Cardiac fibroblast (primary cell): ENCODE measurements around the gene KLHL34.

Experiments
- DNase-seq, 2 donors: peaks; one replicate each; pipeline versions ENCODE4 v3.0.0 to v3.0.0-alpha.2; 2010; ENCODE audit warnings: low read depth in 2 of 2
- H3K4me3 ChIP-seq, 2 donors: replicated peaks in 1 of 2; 1 replicate in 1 of 2; 2 replicates in 1 of 2; pipeline ENCODE4 v1.5.1; 2011; ENCODE audit warnings: low read depth in 2 of 2, low read length in 2 of 2, mild to moderate bottlenecking in 2 of 2, moderate library complexity in 1 of 2
- TF ChIP-seq, protein P1 (sequence below): IDR thresholded peaks from one replicate; pipeline ENCODE4 v1.5.1; 2011; ENCODE audit warnings: low read depth, mild to moderate bottlenecking, low read length, inconsistent platforms

KLHL34 gene

DNA sequence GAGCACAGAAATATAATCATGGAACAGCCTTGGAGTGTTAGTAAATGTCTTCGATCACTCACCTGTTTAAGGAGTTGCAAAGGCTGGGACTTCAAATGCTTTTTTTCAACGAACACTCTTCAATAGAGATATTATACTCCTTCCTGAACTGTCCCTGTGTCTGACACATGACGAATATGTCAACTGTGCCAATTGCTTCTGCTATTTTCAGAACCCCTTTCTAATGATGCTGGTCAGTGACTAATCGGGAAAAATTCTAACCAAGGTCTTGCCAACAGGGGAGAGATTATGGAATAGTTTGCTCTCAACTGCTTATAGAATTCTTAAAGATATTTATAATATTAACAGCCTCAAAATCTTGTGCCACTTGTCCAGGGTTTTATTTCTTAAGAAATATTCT, 8.5 kb upstream of the KLHL34 start:
- TF ChIP-seq, protein P1, sequence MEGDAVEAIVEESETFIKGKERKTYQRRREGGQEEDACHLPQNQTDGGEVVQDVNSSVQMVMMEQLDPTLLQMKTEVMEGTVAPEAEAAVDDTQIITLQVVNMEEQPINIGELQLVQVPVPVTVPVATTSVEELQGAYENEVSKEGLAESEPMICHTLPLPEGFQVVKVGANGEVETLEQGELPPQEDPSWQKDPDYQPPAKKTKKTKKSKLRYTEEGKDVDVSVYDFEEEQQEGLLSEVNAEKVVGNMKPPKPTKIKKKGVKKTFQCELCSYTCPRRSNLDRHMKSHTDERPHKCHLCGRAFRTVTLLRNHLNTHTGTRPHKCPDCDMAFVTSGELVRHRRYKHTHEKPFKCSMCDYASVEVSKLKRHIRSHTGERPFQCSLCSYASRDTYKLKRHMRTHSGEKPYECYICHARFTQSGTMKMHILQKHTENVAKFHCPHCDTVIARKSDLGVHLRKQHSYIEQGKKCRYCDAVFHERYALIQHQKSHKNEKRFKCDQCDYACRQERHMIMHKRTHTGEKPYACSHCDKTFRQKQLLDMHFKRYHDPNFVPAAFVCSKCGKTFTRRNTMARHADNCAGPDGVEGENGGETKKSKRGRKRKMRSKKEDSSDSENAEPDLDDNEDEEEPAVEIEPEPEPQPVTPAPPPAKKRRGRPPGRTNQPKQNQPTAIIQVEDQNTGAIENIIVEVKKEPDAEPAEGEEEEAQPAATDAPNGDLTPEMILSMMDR: no peak
- DNase-seq: peak in 1 of 2 donors; percentile 3
- H3K4me3 ChIP-seq: no peak overlapping the region

DNA sequence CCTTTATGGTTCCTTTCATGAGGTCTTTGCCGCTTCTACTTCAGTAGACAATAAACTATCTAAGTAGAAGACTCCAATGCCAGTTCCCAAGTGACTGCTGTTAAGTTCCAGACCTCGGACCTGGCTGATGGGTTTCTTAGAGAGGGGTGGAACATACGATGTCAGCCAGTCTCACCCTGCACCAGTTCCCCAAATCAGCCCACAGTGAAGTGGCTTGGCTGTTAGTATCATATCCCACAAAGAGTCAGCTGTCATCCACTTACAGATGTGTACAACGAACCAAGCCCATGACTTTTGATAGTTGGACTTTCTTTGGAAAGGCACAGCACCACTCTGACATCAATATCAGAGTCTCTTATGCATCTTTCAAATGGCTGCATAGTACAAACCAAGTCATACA, 8.1 kb upstream of the KLHL34 start:
- H3K4me3 ChIP-seq: no peak overlapping the region
- TF ChIP-seq, protein P1: no peak
- no peak for DNase-seq

DNA sequence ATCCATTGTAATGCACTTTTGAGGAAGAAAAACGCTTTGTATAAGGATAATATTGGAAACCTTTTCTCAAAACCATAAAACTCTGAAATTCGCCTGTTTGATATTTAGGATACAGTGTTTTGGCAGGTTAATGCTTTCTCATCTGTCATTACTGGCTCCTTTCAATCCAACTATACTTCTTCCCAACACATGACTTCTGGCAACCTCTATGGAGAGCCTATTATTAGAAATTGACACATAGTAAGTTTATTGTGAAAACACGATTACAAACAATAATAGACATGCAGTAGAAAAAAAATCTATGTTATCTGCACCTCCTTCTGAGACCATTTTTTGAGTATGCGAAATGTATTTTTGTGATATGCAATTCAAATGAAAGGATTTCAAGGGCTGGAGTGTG, 4.6 kb upstream of the KLHL34 start:
- no peak for DNase-seq
- no peak overlapping the region for H3K4me3 ChIP-seq
- TF ChIP-seq, protein P1: no peak

DNA sequence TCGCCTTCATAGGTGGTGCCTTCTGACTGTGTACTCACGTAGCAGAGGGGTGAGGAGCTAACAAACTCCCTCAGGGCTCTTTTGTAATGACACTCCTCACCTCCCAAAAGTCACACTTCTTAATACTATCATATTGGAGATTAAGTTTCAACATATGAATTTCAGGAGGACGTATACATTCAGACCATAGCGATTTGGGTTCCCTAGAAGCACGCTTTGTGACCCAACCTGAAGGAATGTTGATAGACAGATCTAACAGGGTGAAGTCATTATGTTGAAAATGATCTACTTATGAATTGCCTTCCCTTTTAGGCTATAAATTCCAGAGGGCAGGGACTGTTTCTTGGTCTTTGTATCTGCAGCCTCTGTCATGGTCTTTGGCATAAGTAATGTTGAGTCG, 3.2 kb upstream of the KLHL34 start:
- H3K4me3 ChIP-seq: no peak overlapping the region
- DNase-seq: no peak
- TF ChIP-seq, protein P1: no peak

DNA sequence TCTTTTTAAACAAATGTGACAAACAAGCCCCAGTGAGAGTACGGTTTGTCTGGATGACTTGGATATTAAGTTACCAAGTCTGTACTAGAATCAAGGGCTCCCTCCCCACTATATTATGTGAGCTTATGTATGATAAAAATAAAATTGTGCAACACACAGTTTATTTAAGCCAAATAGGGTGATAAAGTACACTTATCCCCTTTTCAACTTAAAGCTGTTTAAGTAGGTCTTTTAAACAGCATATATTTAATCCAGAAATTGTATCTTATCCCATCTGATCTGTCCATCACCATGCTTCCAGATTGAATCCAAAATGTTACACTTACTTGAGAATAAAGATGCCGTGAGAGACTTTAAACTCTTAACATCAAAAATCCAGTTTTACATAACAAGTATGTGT, 2.0 kb upstream of the KLHL34 start:
- DNase-seq: no peak
- TF ChIP-seq, protein P1: no peak
- H3K4me3 ChIP-seq: no peak overlapping the region

DNA sequence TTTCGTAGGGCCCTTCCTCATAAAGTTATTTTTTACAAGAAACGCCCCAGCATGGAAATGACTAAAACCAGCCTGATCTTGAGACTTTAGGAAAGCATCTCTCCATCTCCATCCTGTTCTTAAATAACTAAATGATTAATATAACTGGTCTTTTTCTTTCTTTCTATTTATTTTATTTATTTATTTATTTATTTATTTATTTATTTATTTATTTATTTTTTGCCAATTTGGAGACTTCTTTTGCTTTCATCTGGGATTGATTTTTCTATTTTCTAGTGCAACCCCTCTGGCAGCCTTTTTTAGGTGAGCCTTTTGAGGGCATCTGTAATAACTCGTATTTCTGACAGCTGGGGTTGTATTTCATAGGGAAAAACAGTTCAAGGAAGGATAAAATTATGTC, 1.2 kb upstream of the KLHL34 start:
- TF ChIP-seq, protein P1: no peak
- no peak overlapping the region for H3K4me3 ChIP-seq
- no peak for DNase-seq

DNA sequence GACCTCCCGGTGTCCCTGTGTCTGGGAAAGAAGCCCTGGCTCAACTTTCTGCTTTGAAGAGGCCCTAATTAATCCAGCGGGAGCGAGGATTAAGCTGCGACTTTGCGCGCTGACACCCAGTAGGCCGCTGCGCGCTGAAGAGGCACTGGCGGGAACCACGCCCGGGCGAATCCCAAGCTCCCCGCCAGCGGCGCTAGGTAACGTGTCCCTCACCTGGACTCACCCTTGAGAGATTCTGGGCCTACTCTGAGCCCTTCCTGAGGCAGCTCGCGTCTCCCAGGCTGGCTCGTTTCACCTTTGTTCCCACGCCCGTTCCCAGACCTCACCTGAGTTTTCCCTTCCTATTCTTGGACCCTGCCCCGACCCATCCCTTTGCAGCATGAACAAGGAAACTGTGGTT, 616 bp upstream of the KLHL34 start:
- H3K4me3 ChIP-seq: peak overlapping the region in 1 of 2 donors; percentile 24
- TF ChIP-seq, protein P1: no peak
- DNase-seq: no peak
